HG03432 (cell line): ENCODE results near the gene ABCC9.

Experiments used
- ATAC-seq: cut with Tn5 transposase; IDR thresholded peaks from one replicate; pipeline ENCODE4 v1.9.1; 2021; ENCODE audit warnings: mild to moderate bottlenecking, moderate library complexity; ENCODE audit not compliant: unreplicated experiment

The ABCC9 gene

GRCh38 chr12:21940549-21941505, at the start of gene ABCC9:
Gene ABCC9 (minus strand): TSS chr12:21941426. CDS start chr12:21936674, 4,752 bp downstream.
- peak; percentile 70 for ATAC-seq

GRCh38 chr12:21989819-21990412, 48.7 kb upstream of the ABCC9 start:
- ATAC-seq: no peak

GRCh38 chr12:21988619-21989018, 47.4 kb upstream of the ABCC9 start:
- ATAC-seq: no peak

DNA sequence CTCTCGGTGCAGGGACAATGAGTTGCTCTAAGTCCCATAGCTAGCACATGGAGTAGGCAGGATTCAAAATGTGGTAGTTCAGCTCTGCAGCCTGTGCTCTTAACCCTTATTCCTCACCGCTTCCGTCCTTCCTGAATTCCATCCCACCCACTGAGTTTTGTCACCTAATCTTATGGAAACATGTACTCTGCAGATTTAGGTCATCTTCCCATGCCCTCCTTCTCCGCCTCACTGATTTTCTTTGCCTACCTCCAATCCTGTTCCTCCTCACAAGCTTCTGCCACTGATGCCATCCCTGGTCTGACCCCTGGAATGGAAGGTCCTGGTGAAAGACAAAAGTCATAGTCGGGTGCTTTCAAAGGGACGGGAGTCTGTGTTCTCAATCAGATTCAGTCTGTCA, 46.5 kb upstream of the ABCC9 start:
- ATAC-seq: no peak

DNA sequence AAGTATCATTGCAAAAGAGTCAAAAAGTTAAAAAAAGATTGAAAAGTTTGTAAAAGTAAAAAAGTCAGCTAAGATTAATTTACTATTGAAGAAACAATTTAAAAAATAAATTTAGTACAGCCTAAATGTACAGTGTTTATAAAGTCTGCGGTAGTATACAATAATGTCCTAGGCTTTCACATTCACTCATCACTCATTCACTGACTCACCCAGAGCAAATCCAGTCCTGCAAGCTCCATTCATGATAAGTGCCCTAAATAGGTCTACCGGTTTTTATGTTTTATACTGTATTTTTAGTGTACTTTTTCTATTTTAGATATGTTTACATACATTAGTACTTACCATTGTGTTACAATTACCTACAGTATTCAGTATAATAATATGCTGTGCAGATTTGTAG, 43.9 kb upstream of the ABCC9 start:
- ATAC-seq: no peak

DNA sequence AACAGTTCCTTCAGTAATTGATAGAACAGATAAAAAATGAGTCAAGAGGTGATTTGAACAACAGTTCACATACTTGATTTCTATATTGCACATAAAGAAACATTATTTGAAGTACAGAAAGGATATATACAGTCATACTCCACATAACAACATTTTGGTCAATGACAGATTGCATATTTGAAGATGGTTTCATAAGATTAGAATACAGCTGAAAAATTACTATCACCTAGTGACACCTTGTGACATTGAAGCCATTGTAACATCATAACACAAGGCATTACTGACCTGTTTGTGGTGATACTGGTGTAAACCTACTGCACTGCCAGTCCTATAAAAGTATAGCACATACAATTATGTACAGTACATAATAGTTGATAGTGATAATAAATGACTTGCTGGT, 43.1 kb upstream of the ABCC9 start:
- ATAC-seq: no peak

DNA sequence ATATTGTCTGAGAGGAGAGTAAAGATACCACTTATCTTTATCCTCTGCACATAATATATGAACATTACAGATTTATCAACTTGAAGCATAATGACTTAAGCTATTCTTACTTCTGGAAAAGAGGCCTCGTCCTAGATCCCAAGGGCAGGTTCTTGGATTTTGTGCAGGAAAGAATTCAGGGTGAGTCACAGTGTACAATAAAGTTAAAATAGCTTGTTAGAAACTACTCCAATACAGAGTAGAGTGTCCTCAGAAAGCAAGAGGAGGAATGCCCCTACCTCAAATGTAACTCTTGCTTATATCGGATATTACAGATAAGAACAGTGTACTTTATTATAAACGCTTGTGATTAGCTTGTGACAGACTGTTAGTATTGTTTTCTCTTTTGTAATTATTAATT, 41.9 kb upstream of the ABCC9 start:
- no peak for ATAC-seq

- ATAC-seq: no peak
Measured at GRCh38 chr12:21980544-21980943, 39.3 kb upstream of the ABCC9 start.

DNA sequence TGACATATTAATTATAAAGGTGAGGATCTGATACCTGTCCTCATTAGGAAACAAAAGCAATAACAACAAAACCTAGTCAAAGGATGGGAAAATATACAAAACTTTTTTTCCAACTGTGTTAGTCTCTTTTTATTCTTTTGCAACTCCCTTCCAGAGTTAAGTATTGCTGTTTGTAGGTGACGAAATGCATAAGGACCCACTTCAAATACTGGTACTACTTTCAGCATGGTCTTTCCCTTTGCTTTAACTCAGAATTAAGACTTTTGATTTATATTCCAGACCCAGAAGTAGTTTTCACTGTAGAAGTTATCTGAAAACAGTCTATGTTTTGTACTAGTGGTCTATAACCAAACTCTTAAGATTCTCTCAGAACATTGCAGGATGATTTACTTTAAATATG, 34.1 kb upstream of the ABCC9 start:
- ATAC-seq: no peak

GRCh38 chr12:21973221-21973620, 32.0 kb upstream of the ABCC9 start:
- ATAC-seq: no peak

- ATAC-seq: no peak
Measured at GRCh38 chr12:21972055-21972454, 30.8 kb upstream of the ABCC9 start.

GRCh38 chr12:21971344-21971743, 30.1 kb upstream of the ABCC9 start:
- no peak for ATAC-seq

GRCh38 chr12:21962821-21963220, 21.6 kb upstream of the ABCC9 start:
- ATAC-seq: no peak

GRCh38 chr12:21962236-21962635, 21.0 kb upstream of the ABCC9 start:
- ATAC-seq: no peak

- no peak for ATAC-seq
Measured at GRCh38 chr12:21950649-21951048, 9.4 kb upstream of the ABCC9 start.

- ATAC-seq: no peak
Measured at GRCh38 chr12:21949036-21949435, 7.8 kb upstream of the ABCC9 start.

GRCh38 chr12:21946983-21947382, 5.8 kb upstream of the ABCC9 start:
- ATAC-seq: no peak

GRCh38 chr12:21945002-21945401, 3.8 kb upstream of the ABCC9 start:
- ATAC-seq: no peak

DNA sequence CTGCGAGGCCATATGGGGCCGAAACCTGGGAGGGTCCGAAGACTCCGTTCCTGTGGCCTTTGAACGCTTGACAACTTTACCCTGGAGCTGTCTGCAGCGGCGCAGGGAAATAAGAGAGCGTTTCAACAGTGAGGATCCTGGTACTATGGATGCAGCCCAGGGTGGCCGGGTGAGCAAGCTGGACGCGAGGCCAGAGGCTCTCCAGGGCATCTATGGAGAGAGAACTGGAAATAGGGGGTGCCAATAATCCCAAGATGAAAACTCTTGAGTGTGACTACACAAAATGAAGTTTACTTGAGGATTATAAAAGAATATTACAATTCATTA, 1.1 kb upstream of the ABCC9 start:
- ATAC-seq: no peak

DNA sequence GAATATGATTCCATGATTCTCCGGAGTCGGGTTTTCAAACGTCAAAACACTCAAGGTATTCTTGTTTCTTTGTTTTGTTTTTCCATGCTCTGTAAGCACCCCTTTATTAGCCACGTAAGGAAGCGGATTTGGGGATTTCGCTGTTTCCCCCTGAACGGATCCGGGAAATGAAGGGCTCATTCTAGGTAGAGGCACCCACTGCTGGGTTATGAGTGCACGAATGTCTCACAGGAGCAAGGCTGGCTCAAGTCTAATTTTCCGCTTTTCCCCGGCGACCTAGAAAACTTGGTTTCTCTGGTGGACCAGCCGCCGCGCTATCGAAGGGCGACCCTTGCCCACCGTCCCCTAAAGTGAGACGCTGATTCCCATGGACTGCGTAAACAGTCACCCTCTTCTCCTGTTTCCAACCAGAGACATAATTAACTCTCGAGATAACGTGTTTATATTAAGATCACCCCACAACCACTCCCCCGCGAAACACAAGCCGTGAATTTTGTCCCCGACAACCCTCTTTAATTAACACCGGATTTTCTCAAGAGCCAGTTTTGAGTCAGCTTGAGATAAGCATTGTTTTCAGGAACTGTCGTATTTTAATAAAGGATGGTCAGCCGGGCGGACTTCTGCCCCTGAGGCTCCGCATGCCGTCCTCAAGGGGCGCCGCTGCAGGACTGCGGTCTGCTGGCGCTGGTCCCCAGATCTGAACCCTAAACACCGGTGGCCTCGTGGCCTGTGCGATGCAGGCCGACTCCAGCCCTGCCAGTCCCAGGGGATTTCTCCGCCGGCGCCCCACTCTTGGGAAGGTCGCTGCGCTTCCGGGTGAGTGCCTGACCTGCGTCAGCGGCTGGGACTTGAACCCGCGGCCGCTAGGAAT, 515 bp upstream of the ABCC9 start:
- ATAC-seq: no peak

GRCh38 chr12:21939435-21939834, 1.8 kb downstream of the ABCC9 start:
- ATAC-seq: no peak

GRCh38 chr12:21938879-21939278, 2.3 kb downstream of the ABCC9 start:
- ATAC-seq: no peak
